ENCODE data around the gene PDE4B.

DNA sequence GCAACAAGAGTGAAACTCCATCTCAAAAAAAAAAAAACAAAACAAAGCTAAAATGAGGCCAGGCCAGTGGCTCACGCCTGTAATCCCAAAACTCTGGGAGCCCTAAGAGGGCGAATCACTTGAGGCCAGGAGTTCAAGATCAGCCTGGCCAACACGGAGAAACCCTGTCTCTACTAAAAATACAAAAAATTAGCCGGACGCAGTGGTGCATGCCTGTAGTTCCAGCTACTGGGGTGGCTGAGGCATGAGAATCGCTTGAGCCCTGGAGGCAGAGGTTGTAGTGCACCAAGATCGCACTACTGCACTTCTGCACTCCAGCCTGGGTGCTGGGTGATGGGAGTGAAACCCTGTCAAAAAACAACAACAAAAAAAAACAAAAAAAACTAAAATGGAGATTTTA is 550.0 kb downstream of the PDE4B start:
- TF ChIP-seq MYC (IDR thresholded peaks at IDR 0.05; ENCODE audit: borderline replicate concordance, low read length): no peak
- TF ChIP-seq NFE2L2 (conservative IDR thresholded peaks at IDR 0.05; ENCODE audit: low read length): no peak
- TF ChIP-seq, protein P1, sequence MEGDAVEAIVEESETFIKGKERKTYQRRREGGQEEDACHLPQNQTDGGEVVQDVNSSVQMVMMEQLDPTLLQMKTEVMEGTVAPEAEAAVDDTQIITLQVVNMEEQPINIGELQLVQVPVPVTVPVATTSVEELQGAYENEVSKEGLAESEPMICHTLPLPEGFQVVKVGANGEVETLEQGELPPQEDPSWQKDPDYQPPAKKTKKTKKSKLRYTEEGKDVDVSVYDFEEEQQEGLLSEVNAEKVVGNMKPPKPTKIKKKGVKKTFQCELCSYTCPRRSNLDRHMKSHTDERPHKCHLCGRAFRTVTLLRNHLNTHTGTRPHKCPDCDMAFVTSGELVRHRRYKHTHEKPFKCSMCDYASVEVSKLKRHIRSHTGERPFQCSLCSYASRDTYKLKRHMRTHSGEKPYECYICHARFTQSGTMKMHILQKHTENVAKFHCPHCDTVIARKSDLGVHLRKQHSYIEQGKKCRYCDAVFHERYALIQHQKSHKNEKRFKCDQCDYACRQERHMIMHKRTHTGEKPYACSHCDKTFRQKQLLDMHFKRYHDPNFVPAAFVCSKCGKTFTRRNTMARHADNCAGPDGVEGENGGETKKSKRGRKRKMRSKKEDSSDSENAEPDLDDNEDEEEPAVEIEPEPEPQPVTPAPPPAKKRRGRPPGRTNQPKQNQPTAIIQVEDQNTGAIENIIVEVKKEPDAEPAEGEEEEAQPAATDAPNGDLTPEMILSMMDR (IDR thresholded peaks at IDR 0.05): no peak
- TF ChIP-seq KDM1A (IDR thresholded peaks at IDR 0.05; ENCODE audit: low read depth): no peak
- no peak for TF ChIP-seq MAFK (IDR thresholded peaks at IDR 0.05; ENCODE audit: partially characterized antibody)
- no peak for TF ChIP-seq KDM5A (IDR thresholded peaks at IDR 0.05)
- TF ChIP-seq, protein P2, sequence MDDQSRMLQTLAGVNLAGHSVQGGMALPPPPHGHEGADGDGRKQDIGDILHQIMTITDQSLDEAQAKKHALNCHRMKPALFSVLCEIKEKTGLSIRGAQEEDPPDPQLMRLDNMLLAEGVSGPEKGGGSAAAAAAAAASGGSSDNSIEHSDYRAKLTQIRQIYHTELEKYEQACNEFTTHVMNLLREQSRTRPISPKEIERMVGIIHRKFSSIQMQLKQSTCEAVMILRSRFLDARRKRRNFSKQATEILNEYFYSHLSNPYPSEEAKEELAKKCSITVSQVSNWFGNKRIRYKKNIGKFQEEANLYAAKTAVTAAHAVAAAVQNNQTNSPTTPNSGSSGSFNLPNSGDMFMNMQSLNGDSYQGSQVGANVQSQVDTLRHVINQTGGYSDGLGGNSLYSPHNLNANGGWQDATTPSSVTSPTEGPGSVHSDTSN (IDR thresholded peaks at IDR 0.05): no peak

Measured in A549 (cell line).